ENCODE measurements around the gene ADRM1. TPM values are rescaled to one million over a fixed set of nuclear protein-coding genes. Genes with fewer than 3 reads are reported as not detected.

The ADRM1 gene
- total RNA-seq, 2 experiments from 2014 or later, result 87.0 to 128 TPM

DNA sequence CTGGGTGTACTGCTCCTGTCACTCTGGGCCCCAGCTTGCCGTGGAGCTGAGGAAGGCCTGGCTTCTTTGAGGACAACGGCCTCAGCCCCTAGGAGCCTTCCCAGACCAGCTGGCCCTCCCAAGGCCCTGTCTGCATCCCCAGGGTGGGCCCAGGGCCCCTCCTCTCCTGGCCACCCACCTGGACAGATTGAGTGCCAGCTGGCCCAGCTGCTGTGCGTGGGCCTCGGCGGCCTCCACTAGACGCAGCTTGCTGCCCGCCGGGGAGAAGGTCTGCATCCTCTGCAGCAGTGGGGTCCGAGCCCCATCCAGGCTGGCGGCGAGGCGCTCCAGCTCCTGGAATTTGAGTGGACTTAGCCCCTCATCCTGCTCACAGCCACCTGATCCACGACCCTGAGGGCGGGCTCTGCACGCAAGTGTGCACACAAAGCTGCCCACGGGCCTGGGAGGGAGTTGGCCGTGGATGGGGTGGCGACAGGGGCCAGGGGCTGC, 14.4 kb downstream of the ADRM1 start:
- H3K9me2 ChIP-seq (ENCODE audit: insufficient read depth, low read length), result no peaks in the 10 kb centered on the region
- CTCF ChIA-PET (ENCODE audit: unreplicated experiment), result no interaction called here
- H3K4me3 ChIP-seq (ENCODE audit: low read depth, low read length, poor library complexity, severe bottlenecking), result no peak overlapping the region
- peaks cover 5% of the 10 kb centered on the region for H3K4me1 ChIP-seq (ENCODE audit: insufficient read depth, low read length, poor library complexity, severe bottlenecking)
- no peaks in the 10 kb centered on the region for H3K79me2 ChIP-seq (ENCODE audit: insufficient read depth, low read depth, low read length)
- H3K36me3 ChIP-seq (ENCODE audit: insufficient read depth, low read length), result peaks cover 46% of the 10 kb centered on the region
- no peaks in the 10 kb centered on the region for H4K20me1 ChIP-seq (ENCODE audit: insufficient read depth, low read length)
- no peak for DNase-seq (ENCODE audit: low spot score)
- BruUV-seq (replicated peaks), result no TSS peak
- H3K9me3 ChIP-seq (ENCODE audit: low read length), result no peaks in the 10 kb centered on the region
- intact Hi-C loops (cut with micrococcal nuclease; ENCODE audit: unreplicated experiment), result no loop called here
- no peak for TF ChIP-seq EZH2phosphoT487 (IDR thresholded peaks at IDR 0.05; ENCODE audit: borderline replicate concordance, low read depth, low read length)
- TF ChIP-seq, protein P1, sequence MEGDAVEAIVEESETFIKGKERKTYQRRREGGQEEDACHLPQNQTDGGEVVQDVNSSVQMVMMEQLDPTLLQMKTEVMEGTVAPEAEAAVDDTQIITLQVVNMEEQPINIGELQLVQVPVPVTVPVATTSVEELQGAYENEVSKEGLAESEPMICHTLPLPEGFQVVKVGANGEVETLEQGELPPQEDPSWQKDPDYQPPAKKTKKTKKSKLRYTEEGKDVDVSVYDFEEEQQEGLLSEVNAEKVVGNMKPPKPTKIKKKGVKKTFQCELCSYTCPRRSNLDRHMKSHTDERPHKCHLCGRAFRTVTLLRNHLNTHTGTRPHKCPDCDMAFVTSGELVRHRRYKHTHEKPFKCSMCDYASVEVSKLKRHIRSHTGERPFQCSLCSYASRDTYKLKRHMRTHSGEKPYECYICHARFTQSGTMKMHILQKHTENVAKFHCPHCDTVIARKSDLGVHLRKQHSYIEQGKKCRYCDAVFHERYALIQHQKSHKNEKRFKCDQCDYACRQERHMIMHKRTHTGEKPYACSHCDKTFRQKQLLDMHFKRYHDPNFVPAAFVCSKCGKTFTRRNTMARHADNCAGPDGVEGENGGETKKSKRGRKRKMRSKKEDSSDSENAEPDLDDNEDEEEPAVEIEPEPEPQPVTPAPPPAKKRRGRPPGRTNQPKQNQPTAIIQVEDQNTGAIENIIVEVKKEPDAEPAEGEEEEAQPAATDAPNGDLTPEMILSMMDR (conservative IDR thresholded peaks at IDR 0.05; ENCODE audit: low read length), result no peak
- H3K27ac ChIP-seq (ENCODE audit: low read depth, low read length, poor library complexity, severe bottlenecking), result no peak overlapping the region
- H3K4me2 ChIP-seq (ENCODE audit: low read length), result no peak overlapping the region
- H2AFZ ChIP-seq (ENCODE audit: low read length), result no peak overlapping the region
- POLR2A ChIA-PET, result no interaction called here

DNA sequence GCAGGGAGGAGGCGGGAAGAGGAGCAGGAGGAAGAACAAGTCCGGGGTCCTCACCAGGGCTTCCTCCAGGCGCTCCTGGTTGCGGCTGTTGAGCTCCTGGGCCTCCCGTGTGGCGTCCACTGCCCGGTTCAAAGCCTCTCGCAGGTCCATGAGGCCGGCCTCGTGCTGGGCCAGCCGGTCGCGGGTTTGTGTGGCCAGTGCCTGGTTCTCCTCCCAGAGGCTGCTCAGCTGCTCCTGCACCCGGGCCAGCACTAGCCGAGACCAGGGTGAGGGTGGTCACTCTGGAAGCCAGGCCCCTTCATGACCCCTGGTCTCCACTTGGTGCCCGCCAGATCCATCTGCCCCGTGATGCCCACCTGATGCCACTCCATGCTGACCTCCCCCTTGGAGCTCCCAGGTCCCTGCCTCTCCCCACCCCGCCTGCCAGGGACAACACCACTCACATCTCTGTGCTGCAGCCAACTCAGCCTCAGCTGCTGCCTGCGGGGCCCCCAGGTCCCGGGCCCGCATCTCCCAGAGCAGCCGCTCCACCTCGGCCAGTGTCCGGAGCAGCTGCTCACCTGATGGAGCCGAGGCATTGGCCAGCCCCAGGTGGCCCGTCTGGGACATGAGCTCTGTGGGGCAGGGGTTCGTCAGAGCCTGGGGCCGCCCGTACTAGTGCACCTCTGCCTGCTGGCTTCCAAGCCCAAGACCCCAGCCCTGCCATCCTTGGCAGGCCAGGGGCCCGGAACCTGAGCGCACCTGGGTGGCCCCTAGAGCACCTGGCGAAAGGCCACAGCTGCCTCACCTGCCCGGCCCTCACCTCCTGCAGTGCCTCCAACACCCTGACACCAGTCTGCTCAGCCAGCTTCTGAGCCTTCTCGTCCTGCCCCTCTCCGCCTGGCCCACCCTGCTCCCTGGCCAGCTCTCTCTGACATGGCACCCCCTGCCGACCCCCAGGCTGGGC, 15.9 kb downstream of the ADRM1 start:
- DNase-seq (ENCODE audit: low spot score), result no peak
- no peak overlapping the region for H3K4me3 ChIP-seq (ENCODE audit: low read depth, low read length, poor library complexity, severe bottlenecking)

More for the DNA sequence above, 15.9 kb downstream of the ADRM1 start:
- Histone ChIP-seq H3K79me2 (ENCODE audit: insufficient read depth, low read depth, low read length) (no peaks in the 10 kb centered on the region), H4K20me1 (ENCODE audit: insufficient read depth, low read length) (no peaks in the 10 kb centered on the region), H3K9me2 (ENCODE audit: insufficient read depth, low read length) (no peaks in the 10 kb centered on the region), H3K4me2 (ENCODE audit: low read length) (no peak overlapping the region), H3K27ac (ENCODE audit: low read depth, low read length, poor library complexity, severe bottlenecking) (no peak overlapping the region), H2AFZ (ENCODE audit: low read length) (no peak overlapping the region), H3K9me3 (ENCODE audit: low read length) (no peaks in the 10 kb centered on the region), H3K4me1 (ENCODE audit: insufficient read depth, low read length, poor library complexity, severe bottlenecking) (peaks cover 5% of the 10 kb centered on the region), H3K36me3 (ENCODE audit: insufficient read depth, low read length) (peaks cover 47% of the 10 kb centered on the region)
- ChIA-PET CTCF (ENCODE audit: unreplicated experiment) (no interaction called here), POLR2A (no interaction called here)
- TF ChIP-seq EZH2phosphoT487 (IDR thresholded peaks at IDR 0.05; ENCODE audit: borderline replicate concordance, low read depth, low read length), result no peak
- TF ChIP-seq, protein P1 (conservative IDR thresholded peaks at IDR 0.05; ENCODE audit: low read length), result no peak
- no TSS peak for BruUV-seq (replicated peaks)
- intact Hi-C loops (cut with micrococcal nuclease; ENCODE audit: unreplicated experiment), result no loop called here

Measured in OCI-LY7 (cell line).